ENCODE measurements around the gene UBP1.

- no peak for TF ChIP-seq REST (IDR thresholded peaks at IDR 0.05; ENCODE audit: borderline replicate concordance)
- TF ChIP-seq REST (CRISPR knock-in tag; IDR thresholded peaks at IDR 0.05; ENCODE audit: low read depth) = no peak
- no peak for TF ChIP-seq POLR2AphosphoS2 (IDR thresholded peaks at IDR 0.05; ENCODE audit: low read length)
- TF ChIP-seq ZNF174 (CRISPR knock-in tag; IDR thresholded peaks at IDR 0.05) = no peak
- no peak for TF ChIP-seq TAF7 (tag; IDR thresholded peaks at IDR 0.05)
- no peak for TF ChIP-seq MTA1 (IDR thresholded peaks at IDR 0.05; ENCODE audit: borderline replicate concordance)
These were observed 38.4 kb downstream of the UBP1 start for GRCh38 chr3:33401781-33402180.
